Upper lobe of right lung (tissue), 1 donor: ENCODE data around the gene L1CAM. TPM values are rescaled to one million over a fixed set of nuclear protein-coding genes. Genes with fewer than 3 reads are reported as not detected.

Source experiments
- ATAC-seq: fragments of 200-7000 bp; cut with Tn5 transposase; one replicate; pipeline ENCODE4 v1.9.1; 2020; ENCODE audit warnings: mild to moderate bottlenecking, moderate library complexity
- DNase-seq: peaks from one replicate; pipeline ENCODE4 v3.0.0-alpha.2; 2020
- H3K27ac ChIP-seq: fragments of 200-600 bp; one replicate; pipeline ENCODE4 v1.8.0; 2022
- H3K27me3 ChIP-seq: fragments of 200-600 bp; one replicate; pipeline ENCODE4 v1.8.0; 2022; ENCODE audit warnings: mild to moderate bottlenecking
- H3K36me3 ChIP-seq: fragments of 200-600 bp; one replicate; pipeline ENCODE4 v1.8.0; 2022
- H3K4me1 ChIP-seq: fragments of 200-600 bp; one replicate; pipeline ENCODE4 v1.8.0; 2022
- H3K4me3 ChIP-seq: fragments of 200-600 bp; one replicate; pipeline ENCODE4 v1.8.0; 2022; ENCODE audit warnings: mild to moderate bottlenecking
- H3K9me3 ChIP-seq: fragments of 200-600 bp; one replicate; pipeline ENCODE4 v1.8.0; 2022
- CTCF ChIP-seq: fragments of 200-600 bp; IDR thresholded peaks from one replicate; pipeline ENCODE4 v1.8.0; 2022; ENCODE audit warnings: antibody characterized with exemption
- intact Hi-C: fragments of 100-400 bp; cut with DNase I; formaldehyde crosslinking; loops from one replicate; pipeline ENCODE4 v1.11.0; 2022
- total RNA-seq: library from RNA; stranded (reverse); fragmentation: NEBNext Ultra II Directional; extraction: Animal tissue kit (Norgen Biotek cat#: 25700); gene quantifications from one replicate; pipeline ENCODE4 v1.2.1, GENCODE V29; 2021
- donor health status: DM: no; HTN: yes; CAD: no; lungs with severe emphysema.

L1CAM gene
- total RNA-seq, 1 donor from 2014 or later = 1.2 TPM

GRCh38 chrX:153913701-153914100 lies 27.7 kb upstream of the L1CAM start:
- Histone ChIP-seq H3K27ac (no peak overlapping the region), H3K4me1 (no peaks in the 10 kb centered on the region), H3K4me3 (no peak overlapping the region), H3K27me3 (no peaks in the 10 kb centered on the region), H3K36me3 (no peaks in the 10 kb centered on the region), H3K9me3 (no peaks in the 10 kb centered on the region)
- ATAC-seq (no peak), DNase-seq (no peak)
- TF ChIP-seq CTCF = no peak
- intact Hi-C loops = no loop called here

GRCh38 chrX:153913211-153913610 lies 27.2 kb upstream of the L1CAM start:
- TF ChIP-seq CTCF = no peak
- DNase-seq (no peak), ATAC-seq (no peak)
- H3K4me3 ChIP-seq = no peak overlapping the region
- no peak overlapping the region for H3K27ac ChIP-seq
- no peaks in the 10 kb centered on the region for H3K36me3 ChIP-seq
- no peaks in the 10 kb centered on the region for H3K9me3 ChIP-seq
- intact Hi-C loops = no loop called here
- no peaks in the 10 kb centered on the region for H3K4me1 ChIP-seq
- H3K27me3 ChIP-seq = no peaks in the 10 kb centered on the region

DNA sequence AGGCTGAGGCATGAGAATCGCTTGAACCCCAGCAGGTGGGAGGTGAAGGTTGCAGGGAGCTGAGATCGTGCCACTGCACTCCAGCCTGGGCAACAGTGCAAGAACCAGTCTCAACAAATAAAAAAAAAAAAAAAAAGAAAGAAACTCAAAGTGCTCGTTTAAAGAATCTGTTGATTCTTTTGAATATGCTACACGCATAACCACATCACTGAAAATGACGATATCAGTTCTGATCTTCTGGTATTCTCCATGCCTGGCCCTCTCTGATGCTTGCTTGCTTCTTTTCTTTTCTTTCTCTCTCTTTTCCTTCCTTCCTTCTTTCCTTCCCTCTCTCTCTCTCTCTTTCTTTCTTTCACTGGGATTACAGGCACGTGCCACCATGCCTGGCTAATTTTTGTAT lies 25.8 kb upstream of the L1CAM start:
- Histone ChIP-seq H3K4me1 (no peaks in the 10 kb centered on the region), H3K4me3 (no peak overlapping the region), H3K9me3 (no peaks in the 10 kb centered on the region), H3K27me3 (no peaks in the 10 kb centered on the region), H3K36me3 (no peaks in the 10 kb centered on the region), H3K27ac (no peak overlapping the region)
- DNase-seq (no peak), ATAC-seq (no peak)
- no peak for TF ChIP-seq CTCF
- intact Hi-C loops = no loop called here

DNA sequence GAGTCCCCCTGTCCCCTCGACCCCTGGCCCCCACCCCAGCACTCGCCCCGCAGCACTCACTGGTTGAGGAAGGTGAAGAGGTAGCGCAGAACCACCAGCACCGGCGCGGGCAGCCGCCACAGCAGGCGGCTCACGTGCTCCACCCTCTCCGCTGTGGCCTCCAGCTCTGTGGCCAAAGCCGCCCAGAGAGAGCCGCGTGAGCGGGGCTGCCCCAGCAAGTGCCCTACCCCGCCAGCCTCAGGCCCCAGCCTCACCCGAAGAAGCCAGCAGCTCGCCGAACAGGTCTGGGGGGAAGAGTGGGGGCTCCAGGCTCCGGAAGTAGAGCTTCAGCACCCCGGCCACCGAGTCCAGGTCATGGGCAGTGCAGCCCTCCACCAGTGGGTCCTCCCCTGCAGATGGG lies 24.5 kb upstream of the L1CAM start:
- Histone ChIP-seq H3K9me3 (no peaks in the 10 kb centered on the region), H3K36me3 (no peaks in the 10 kb centered on the region), H3K4me1 (no peaks in the 10 kb centered on the region), H3K27ac (no peak overlapping the region), H3K4me3 (no peak overlapping the region), H3K27me3 (no peaks in the 10 kb centered on the region)
- intact Hi-C loops = no loop called here
- TF ChIP-seq CTCF = no peak
- DNase-seq = no peak
- no peak for ATAC-seq

DNA sequence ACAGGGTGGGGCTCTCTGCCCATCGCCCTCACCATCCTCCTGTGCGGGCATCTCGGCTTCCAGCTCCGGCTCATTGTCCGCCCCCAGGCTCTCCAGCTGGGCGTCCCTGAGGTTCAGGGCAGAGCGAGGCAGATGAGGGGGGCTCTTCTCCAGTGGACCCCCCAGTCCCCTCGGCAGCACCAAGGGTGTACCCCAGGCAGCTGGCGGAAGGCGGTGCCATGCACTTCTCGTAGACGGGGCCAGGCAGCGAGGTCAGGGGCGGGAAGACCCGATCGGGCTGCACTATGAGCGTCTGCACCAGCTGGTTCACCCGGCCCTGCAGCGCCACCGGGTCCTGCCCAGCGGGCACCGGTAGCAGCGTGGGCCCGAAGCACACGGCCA lies 24.0 kb upstream of the L1CAM start:
- ATAC-seq (no peak), DNase-seq (no peak)
- Histone ChIP-seq H3K9me3 (no peaks in the 10 kb centered on the region), H3K36me3 (no peaks in the 10 kb centered on the region), H3K27ac (no peak overlapping the region), H3K4me3 (no peak overlapping the region), H3K4me1 (no peaks in the 10 kb centered on the region), H3K27me3 (no peaks in the 10 kb centered on the region)
- no peak for TF ChIP-seq CTCF
- intact Hi-C loops = no loop called here
